KMS-11 (cell line): Measurements from ENCODE around the gene CPM.

Experiments
- H2AFZ ChIP-seq: fragments of 200-600 bp; sonication (generic); 2 replicates; pipeline ENCODE4 v1.6.1; 2016; ENCODE audit warnings: antibody characterized with exemption, mixed run types, low read depth
- H3K27ac ChIP-seq: fragments of 200-600 bp; sonication (generic); 2 replicates; pipeline ENCODE4 v1.6.1; 2016; ENCODE audit warnings: mild to moderate bottlenecking, mixed run types
- H3K27me3 ChIP-seq: fragments of 200-600 bp; sonication (generic); 2 replicates; pipeline ENCODE4 v1.6.1; 2017; ENCODE audit warnings: mild to moderate bottlenecking, low read depth, mixed run types, moderate library complexity; ENCODE audit not compliant: insufficient read depth
- H3K36me3 ChIP-seq: fragments of 200-600 bp; sonication (generic); 2 replicates; pipeline ENCODE4 v1.6.1; 2017; ENCODE audit warnings: mild to moderate bottlenecking, mixed run types; ENCODE audit not compliant: insufficient read depth
- H3K4me1 ChIP-seq: fragments of 200-600 bp; sonication (generic); 2 replicates; pipeline ENCODE4 v1.6.1; 2016; ENCODE audit warnings: mild to moderate bottlenecking, low read depth, mixed run types; ENCODE audit not compliant: poor library complexity, severe bottlenecking
- H3K4me2 ChIP-seq: fragments of 200-600 bp; sonication (generic); 2 replicates; pipeline ENCODE4 v1.7.0; 2016; ENCODE audit warnings: mild to moderate bottlenecking, mixed run types
- H3K4me3 ChIP-seq: fragments of 200-600 bp; sonication (generic); IDR thresholded peaks from 2 replicates; pipeline ENCODE4 v1.6.1; 2017; ENCODE audit warnings: low read depth, low read length, mixed read lengths; ENCODE audit not compliant: insufficient read depth
- H3K79me2 ChIP-seq: fragments of 200-600 bp; sonication (generic); 2 replicates; pipeline ENCODE4 v1.6.1; 2016; ENCODE audit warnings: low read depth, mixed run types; ENCODE audit not compliant: insufficient read depth
- H3K9ac ChIP-seq: fragments of 200-600 bp; sonication (generic); 2 replicates; pipeline ENCODE4 v1.6.1; 2016; ENCODE audit warnings: mild to moderate bottlenecking, mixed run types
- H4K20me1 ChIP-seq: fragments of 200-600 bp; sonication (generic); 2 replicates; pipeline ENCODE4 v1.6.1; 2016; ENCODE audit warnings: mild to moderate bottlenecking, mixed run types; ENCODE audit not compliant: insufficient read depth
- CTCF ChIP-seq: fragments of 200-600 bp; sonication (generic); conservative IDR thresholded peaks from 2 replicates; pipeline ENCODE4 v1.6.1; 2017; ENCODE audit warnings: low read depth, mild to moderate bottlenecking, antibody characterized with exemption, low read length, moderate library complexity, mixed read lengths

Gene CPM

GRCh38 chr12:68972595-68972994 is 39.6 kb upstream of the CPM start:
- no peaks in the 10 kb centered on the region for H4K20me1 ChIP-seq
- H3K27ac ChIP-seq: no peak overlapping the region
- H3K4me1 ChIP-seq: no peaks in the 10 kb centered on the region
- H2AFZ ChIP-seq: no peak overlapping the region
- H3K27me3 ChIP-seq: no peaks in the 10 kb centered on the region
- no peak for TF ChIP-seq CTCF
- H3K4me2 ChIP-seq: no peak overlapping the region
- no peak overlapping the region for H3K4me3 ChIP-seq
- H3K79me2 ChIP-seq: no peaks in the 10 kb centered on the region
- no peak overlapping the region for H3K9ac ChIP-seq
- no peaks in the 10 kb centered on the region for H3K36me3 ChIP-seq

DNA sequence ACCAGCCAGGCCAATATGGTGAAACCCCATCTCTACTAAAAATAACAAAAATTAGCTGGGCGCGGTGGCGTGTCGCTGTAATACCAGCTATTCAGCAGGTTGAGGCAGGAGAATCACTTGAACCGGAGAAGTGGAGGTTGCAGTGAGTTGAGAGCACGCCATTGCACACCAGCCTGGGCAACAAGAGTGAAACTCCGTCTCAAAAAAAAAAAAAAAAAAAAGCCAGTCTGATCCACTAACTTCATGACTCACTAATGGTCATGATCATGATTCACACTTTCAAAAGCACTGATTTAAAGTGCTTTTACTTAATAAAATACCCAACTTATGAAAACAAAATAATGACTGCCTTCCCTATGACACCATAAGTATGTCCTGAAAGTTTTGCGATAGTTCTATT is 38.4 kb upstream of the CPM start:
- Histone ChIP-seq H3K9ac (no peak overlapping the region), H3K27ac (no peak overlapping the region), H3K4me3 (no peak overlapping the region), H3K79me2 (no peaks in the 10 kb centered on the region), H3K4me1 (no peaks in the 10 kb centered on the region), H2AFZ (no peak overlapping the region), H3K36me3 (no peaks in the 10 kb centered on the region), H3K27me3 (no peaks in the 10 kb centered on the region), H4K20me1 (no peaks in the 10 kb centered on the region), H3K4me2 (no peak overlapping the region)
- no peak for TF ChIP-seq CTCF

DNA sequence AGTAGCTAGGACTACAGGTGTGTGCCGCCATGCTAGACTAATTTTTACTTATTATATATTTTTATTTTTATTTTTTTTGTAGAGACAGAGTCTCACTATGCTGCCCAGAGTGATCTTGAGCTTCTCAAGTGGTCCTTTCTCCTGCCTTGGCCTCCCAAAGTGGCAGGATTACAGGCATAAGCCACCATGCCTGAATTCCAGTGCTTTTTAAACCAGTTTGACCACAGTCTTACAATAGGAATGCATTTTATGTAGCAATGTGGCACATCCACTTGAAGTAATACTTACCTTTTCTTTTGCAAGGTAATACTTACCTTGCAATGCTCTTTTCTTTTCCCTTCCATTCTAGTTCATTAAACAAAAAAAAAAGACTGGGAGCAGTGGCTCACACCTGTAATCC is 38.0 kb upstream of the CPM start:
- H2AFZ ChIP-seq: no peak overlapping the region
- H3K27me3 ChIP-seq: no peaks in the 10 kb centered on the region
- H3K79me2 ChIP-seq: no peaks in the 10 kb centered on the region
- no peaks in the 10 kb centered on the region for H3K4me1 ChIP-seq
- no peaks in the 10 kb centered on the region for H4K20me1 ChIP-seq
- no peak overlapping the region for H3K27ac ChIP-seq
- no peak for TF ChIP-seq CTCF
- H3K9ac ChIP-seq: no peak overlapping the region
- H3K4me2 ChIP-seq: no peak overlapping the region
- H3K36me3 ChIP-seq: no peaks in the 10 kb centered on the region
- H3K4me3 ChIP-seq: no peak overlapping the region

- H3K9ac ChIP-seq: no peak overlapping the region
- no peak overlapping the region for H3K4me2 ChIP-seq
- H3K36me3 ChIP-seq: no peaks in the 10 kb centered on the region
- no peaks in the 10 kb centered on the region for H3K4me1 ChIP-seq
- no peak overlapping the region for H3K27ac ChIP-seq
- H3K4me3 ChIP-seq: no peak overlapping the region
- TF ChIP-seq CTCF: no peak
- no peaks in the 10 kb centered on the region for H4K20me1 ChIP-seq
- H3K79me2 ChIP-seq: no peaks in the 10 kb centered on the region
- H3K27me3 ChIP-seq: no peaks in the 10 kb centered on the region
- no peak overlapping the region for H2AFZ ChIP-seq
These were observed 37.3 kb upstream of the CPM start for GRCh38 chr12:68970306-68970705.

DNA sequence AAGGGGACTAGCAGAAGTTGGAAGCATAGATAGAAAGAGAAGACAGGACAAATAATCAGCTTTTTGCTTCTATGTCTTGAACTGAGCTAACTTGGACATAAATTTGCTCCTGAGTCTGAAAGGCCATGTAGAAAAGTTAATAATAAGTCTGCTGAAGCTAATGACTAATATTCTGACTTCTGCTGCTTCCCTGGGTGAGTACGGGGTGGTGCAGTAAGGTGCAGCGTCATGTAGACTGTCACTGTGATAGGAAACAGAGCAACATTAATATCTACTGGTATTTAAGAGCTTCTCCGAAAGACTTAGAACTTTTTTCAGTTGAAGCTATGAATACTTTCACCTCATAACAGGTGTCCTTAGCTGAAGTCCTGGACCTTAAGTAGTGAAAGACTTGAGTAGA is 34.1 kb upstream of the CPM start:
- no peaks in the 10 kb centered on the region for H3K4me1 ChIP-seq
- no peak overlapping the region for H3K27ac ChIP-seq
- H4K20me1 ChIP-seq: no peaks in the 10 kb centered on the region
- H3K36me3 ChIP-seq: no peaks in the 10 kb centered on the region
- H3K4me2 ChIP-seq: no peak overlapping the region
- no peak overlapping the region for H2AFZ ChIP-seq
- no peak overlapping the region for H3K4me3 ChIP-seq
- H3K9ac ChIP-seq: no peak overlapping the region
- no peak for TF ChIP-seq CTCF
- no peaks in the 10 kb centered on the region for H3K27me3 ChIP-seq
- H3K79me2 ChIP-seq: no peaks in the 10 kb centered on the region
